ENCODE data around the gene LRRC8E. TPM values are rescaled to one million over a fixed set of nuclear protein-coding genes. Genes with fewer than 3 reads are reported as not detected.
"Not testable (repeated sequence)": the region's sequence is repeated elsewhere in the genome, so short reads cannot be mapped to it uniquely, and the experiment has no call there.

LRRC8E gene
- total RNA-seq, 2 donors from 2014 or later, result 1.5 to 2.1 TPM

DNA sequence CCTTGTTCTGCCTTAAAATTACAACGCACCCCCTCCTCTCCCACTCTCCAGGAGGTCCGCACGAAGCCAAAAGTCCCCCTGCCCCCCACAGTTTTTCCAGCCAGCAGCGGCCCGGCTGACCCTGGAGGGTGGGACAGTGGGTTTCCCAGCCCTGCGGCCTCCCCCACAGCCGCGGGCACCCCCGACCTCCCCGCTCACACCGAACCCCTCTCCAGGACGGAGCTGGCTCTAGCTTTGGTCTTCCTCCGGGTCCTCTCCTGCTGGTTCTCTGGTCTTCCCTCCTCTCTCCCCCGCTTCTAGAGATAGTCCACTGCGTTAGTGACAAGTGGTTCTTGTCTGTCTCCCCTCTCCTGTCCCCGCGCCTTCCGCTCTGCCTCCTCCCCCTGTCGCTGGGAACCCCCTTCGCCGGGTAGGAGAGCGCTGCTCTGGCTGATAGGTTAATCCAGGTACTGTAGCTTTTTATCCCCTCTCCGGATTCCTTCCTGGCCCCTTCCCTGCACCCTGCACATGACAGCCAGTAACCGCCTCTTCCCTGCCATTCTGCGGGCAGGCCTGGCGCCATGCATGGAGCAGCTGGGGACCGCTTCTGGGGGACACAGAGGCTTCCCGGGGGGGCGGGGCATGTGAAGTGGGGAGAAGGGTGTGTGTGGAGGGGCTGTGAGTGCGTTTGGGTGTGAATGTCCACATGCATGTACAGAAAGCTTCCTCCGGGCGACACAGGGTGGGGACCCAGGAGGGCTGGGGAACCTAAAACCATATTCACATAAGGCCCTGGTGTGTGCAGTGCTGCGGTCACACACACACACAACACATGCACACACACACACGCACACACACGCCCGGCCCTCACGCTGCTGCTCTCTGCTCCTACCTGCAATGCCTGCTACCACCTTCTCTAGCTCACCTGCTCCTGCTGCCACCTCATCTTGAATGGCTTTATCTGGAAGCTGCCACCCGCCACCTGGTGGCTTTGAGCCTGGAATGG lies 31.3 kb upstream of the LRRC8E start:
- no peaks in the 10 kb centered on the region for H3K9me3 ChIP-seq
- H3K36me3 ChIP-seq, result no peaks in the 10 kb centered on the region
- no peak for DNase-seq (ENCODE audit: low spot score)
- no peaks in the 10 kb centered on the region for H3K27me3 ChIP-seq
- H3K4me1 ChIP-seq, result peaks cover 0 to 13% of the 10 kb centered on the region in 2 donors
- no peak overlapping the region for H3K4me3 ChIP-seq
- H3K27ac ChIP-seq, result no peak overlapping the region
- TF ChIP-seq, protein P1, sequence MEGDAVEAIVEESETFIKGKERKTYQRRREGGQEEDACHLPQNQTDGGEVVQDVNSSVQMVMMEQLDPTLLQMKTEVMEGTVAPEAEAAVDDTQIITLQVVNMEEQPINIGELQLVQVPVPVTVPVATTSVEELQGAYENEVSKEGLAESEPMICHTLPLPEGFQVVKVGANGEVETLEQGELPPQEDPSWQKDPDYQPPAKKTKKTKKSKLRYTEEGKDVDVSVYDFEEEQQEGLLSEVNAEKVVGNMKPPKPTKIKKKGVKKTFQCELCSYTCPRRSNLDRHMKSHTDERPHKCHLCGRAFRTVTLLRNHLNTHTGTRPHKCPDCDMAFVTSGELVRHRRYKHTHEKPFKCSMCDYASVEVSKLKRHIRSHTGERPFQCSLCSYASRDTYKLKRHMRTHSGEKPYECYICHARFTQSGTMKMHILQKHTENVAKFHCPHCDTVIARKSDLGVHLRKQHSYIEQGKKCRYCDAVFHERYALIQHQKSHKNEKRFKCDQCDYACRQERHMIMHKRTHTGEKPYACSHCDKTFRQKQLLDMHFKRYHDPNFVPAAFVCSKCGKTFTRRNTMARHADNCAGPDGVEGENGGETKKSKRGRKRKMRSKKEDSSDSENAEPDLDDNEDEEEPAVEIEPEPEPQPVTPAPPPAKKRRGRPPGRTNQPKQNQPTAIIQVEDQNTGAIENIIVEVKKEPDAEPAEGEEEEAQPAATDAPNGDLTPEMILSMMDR (IDR thresholded peaks at IDR 0.05), result no peak

DNA sequence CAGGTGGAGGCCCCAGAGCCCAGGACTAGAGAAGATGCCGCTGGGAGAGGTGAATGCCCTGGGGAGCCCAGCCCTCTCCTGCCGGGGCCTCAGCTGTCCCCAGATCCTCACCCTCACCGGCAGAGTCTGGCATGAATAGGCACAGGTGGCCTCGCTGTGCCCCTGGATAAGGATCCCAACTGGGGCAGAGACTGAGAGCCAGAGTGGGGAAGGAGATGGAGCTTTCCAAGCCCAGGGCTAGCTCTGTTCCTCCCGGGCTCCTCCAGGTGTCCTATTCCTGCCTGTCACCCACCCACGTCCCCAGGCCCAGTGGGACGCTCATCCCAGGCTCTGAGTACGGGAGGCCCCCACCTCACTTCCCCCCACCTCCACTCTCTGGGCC lies 30.6 kb upstream of the LRRC8E start:
- Histone ChIP-seq H3K27ac (no peak overlapping the region), H3K4me1 (peaks cover 0 to 20% of the 10 kb centered on the region in 2 donors), H3K27me3 (no peaks in the 10 kb centered on the region), H3K9me3 (no peaks in the 10 kb centered on the region), H3K4me3 (no peak overlapping the region), H3K36me3 (no peaks in the 10 kb centered on the region)
- TF ChIP-seq, protein P1 (IDR thresholded peaks at IDR 0.05), result no peak
- DNase-seq (ENCODE audit: low spot score), result no peak

DNA sequence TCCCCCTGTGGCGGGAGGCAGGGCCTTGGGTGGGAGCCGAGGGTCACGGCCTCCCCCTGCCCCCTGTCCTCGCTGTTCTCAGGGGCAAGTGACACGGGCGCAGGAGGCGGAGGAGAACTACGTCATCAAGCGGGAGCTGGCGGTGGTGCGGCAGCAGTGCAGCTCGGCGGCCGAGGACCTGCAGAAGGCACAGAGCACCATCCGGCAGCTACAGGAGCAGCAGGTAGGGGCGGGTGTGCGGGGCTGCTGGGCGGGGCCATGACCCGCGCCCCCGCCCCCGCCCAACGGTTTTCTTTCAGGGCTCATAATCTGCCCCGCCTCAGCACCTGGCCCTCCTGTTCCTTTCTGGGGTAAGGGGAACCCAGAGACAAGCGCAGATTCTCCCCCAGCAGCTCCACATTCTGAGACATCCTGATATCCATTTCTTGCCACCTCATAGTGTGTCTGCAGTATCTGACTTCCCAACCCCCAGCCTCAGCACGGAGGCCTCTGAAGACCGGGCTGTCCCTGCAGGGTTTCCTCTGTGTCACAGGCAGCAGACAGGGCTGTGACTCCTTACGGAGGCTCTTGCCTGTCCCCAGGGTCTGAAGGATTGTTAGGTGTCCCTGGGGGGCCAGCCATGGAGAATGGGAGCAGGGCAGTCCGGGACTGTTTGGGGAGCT lies 30.1 kb upstream of the LRRC8E start:
- DNase-seq (ENCODE audit: low spot score), result no peak
- TF ChIP-seq, protein P1 (IDR thresholded peaks at IDR 0.05), result no peak
- Histone ChIP-seq H3K4me1 (peaks cover 0 to 21% of the 10 kb centered on the region in 2 donors), H3K4me3 (no peak overlapping the region), H3K27ac (no peak overlapping the region), H3K9me3 (no peaks in the 10 kb centered on the region), H3K27me3 (no peaks in the 10 kb centered on the region), H3K36me3 (no peaks in the 10 kb centered on the region)

DNA sequence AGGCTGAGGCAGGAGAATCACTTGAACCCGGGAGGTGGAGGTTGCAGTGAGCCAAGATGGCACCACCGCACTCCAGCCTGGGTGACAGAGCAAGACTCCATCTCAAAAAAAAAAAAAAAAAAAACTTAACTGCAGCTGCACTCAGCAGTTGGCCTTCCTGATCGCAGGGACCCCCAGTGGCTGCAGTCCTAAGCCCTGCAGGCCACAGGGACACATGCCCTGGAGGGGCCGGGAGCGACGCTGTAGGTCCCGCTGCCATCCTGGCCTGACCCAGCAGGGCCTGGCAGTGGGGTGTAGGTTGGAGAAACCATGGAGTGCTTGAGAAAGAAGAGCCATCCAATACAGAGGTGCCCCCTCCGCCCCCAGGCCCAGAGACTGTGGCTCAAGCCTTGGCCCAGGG lies 29.2 kb upstream of the LRRC8E start:
- not testable (repeated sequence) for H3K27me3 ChIP-seq; H3K4me3 ChIP-seq; H3K9me3 ChIP-seq; H3K36me3 ChIP-seq; H3K27ac ChIP-seq; DNase-seq (ENCODE audit: low spot score)
- H3K4me1 ChIP-seq, result peaks cover 0 to 21% of the 10 kb centered on the region in 2 donors

GRCh38 chr19:7859831-7860713 lies 28.2 kb upstream of the LRRC8E start:
- H3K27me3 ChIP-seq, result no peaks in the 10 kb centered on the region
- TF ChIP-seq, protein P1 (IDR thresholded peaks at IDR 0.05), result no peak
- no peak for DNase-seq (ENCODE audit: low spot score)

More at GRCh38 chr19:7859831-7860713, 28.2 kb upstream of the LRRC8E start:
- Histone ChIP-seq H3K4me3 (no peak overlapping the region), H3K36me3 (no peaks in the 10 kb centered on the region), H3K4me1 (peaks cover 0 to 21% of the 10 kb centered on the region in 2 donors), H3K9me3 (no peaks in the 10 kb centered on the region), H3K27ac (no peak overlapping the region)

All from right atrium auricular region (tissue), 2 donors.